Activated effector memory CD4-positive, alpha-beta T cell treated with anti-CD3 and anti-CD28 coated beads, Interleukin-2, amount 50 U/mL, for 16 hours (primary cell): ENCODE data around the gene TMEM88.

Source experiments
- DNase-seq: peaks from one replicate; pipeline ENCODE4 v3.0.0-alpha.2; 2020

Gene TMEM88

GRCh38 chr17:7844292-7845154 lies 10.3 kb upstream of the TMEM88 start:
- peak; percentile 95 for DNase-seq

GRCh38 chr17:7845359-7846062 lies 9.4 kb upstream of the TMEM88 start:
- DNase-seq: peak; percentile 62

GRCh38 chr17:7846063-7846735 lies 8.7 kb upstream of the TMEM88 start:
- peak; percentile 63 for DNase-seq

GRCh38 chr17:7846765-7847661 lies 7.9 kb upstream of the TMEM88 start:
- peak; percentile 63 for DNase-seq

GRCh38 chr17:7848131-7848579 lies 6.7 kb upstream of the TMEM88 start:
- DNase-seq: peak; percentile 60

GRCh38 chr17:7848739-7849129 lies 6.1 kb upstream of the TMEM88 start:
- peak; percentile 59 for DNase-seq

GRCh38 chr17:7849130-7849750 lies 5.6 kb upstream of the TMEM88 start:
- DNase-seq: peak; percentile 63

- peak; percentile 61 for DNase-seq
Observed at GRCh38 chr17:7849751-7850504, 4.9 kb upstream of the TMEM88 start.

GRCh38 chr17:7850701-7851437 lies 4.0 kb upstream of the TMEM88 start:
- peak; percentile 67 for DNase-seq

- DNase-seq: peak; percentile 97
Observed at GRCh38 chr17:7851438-7852261, 3.2 kb upstream of the TMEM88 start.

GRCh38 chr17:7852262-7852670 lies 2.6 kb upstream of the TMEM88 start:
- no peak for DNase-seq

GRCh38 chr17:7852919-7853690 lies 1.8 kb upstream of the TMEM88 start:
- DNase-seq: peak; percentile 66

GRCh38 chr17:7853691-7854038 lies 1.2 kb upstream of the TMEM88 start:
- peak; percentile 64 for DNase-seq

- DNase-seq: peak; percentile 63
Observed at GRCh38 chr17:7854078-7854777, 638 bp upstream of the TMEM88 start.

- DNase-seq: no peak
Observed at GRCh38 chr17:7855660-7856010, 769 bp downstream of the TMEM88 start.

GRCh38 chr17:7856011-7856810 lies 1.3 kb downstream of the TMEM88 start:
- DNase-seq: peak; percentile 76
